ENCODE results near the gene ITCH.

DNA sequence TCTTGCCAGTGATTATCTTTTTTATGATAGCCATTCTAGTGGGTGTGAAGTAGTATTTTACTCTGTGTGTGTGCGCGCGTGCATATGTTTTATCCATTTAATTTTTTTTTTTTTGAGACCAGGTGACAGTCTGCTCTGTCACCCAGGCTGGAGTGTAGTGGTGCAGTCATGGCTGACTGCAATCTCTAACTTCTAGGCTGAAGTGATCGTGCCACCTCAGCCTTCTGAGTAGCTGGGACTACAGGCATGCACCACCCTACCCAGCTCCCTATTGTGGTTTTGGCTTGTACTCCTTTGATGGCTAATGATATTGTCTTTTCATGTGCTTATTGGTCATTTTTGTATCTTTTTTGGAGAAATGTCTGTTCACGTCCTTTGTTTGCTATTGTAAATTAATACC is 33.3 kb downstream of the ITCH start:
- TF ChIP-seq, protein P1, sequence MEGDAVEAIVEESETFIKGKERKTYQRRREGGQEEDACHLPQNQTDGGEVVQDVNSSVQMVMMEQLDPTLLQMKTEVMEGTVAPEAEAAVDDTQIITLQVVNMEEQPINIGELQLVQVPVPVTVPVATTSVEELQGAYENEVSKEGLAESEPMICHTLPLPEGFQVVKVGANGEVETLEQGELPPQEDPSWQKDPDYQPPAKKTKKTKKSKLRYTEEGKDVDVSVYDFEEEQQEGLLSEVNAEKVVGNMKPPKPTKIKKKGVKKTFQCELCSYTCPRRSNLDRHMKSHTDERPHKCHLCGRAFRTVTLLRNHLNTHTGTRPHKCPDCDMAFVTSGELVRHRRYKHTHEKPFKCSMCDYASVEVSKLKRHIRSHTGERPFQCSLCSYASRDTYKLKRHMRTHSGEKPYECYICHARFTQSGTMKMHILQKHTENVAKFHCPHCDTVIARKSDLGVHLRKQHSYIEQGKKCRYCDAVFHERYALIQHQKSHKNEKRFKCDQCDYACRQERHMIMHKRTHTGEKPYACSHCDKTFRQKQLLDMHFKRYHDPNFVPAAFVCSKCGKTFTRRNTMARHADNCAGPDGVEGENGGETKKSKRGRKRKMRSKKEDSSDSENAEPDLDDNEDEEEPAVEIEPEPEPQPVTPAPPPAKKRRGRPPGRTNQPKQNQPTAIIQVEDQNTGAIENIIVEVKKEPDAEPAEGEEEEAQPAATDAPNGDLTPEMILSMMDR (IDR thresholded peaks at IDR 0.05): no peak
- TF ChIP-seq POLR2A (IDR thresholded peaks at IDR 0.05): no peak
